K562 (cell line): ENCODE data around the gene GRAMD4. TPM values are rescaled to one million over a fixed set of nuclear protein-coding genes. Genes with fewer than 3 reads are reported as not detected.

Experiments used
- ATAC-seq: fragments of 200-7000 bp; cut with Tn5 transposase; 3 replicates; pipeline ENCODE4 v1.9.1; 2020; ENCODE audit warnings: moderate library complexity
- BruUV-seq: library from RNA; stranded (reverse); fragments of 400-500 nt; replicated peaks from 2 replicates; lab custom pipeline; 2021; lab: Mats Ljungman, UMichigan
- CTCF ChIA-PET: fragments of 300-600 bp; formaldehyde crosslinking; extraction: SDS; loops from one replicate; lab custom pipeline; 2021; ENCODE audit warnings: low intra/inter-chr PET ratio; lab: Yijun Ruan, JAX
- POLR2A ChIA-PET: fragments of 300-600, 350-650 bp; sonication (Branson Sonifier 250); formaldehyde crosslinking; extraction: SDS; loops from one replicate; lab custom pipeline; 2021; ENCODE audit warnings: antibody characterized with exemption, inconsistent platforms; lab: Yijun Ruan, JAX
- DNase-seq, 4 experiments: peaks; one replicate each; pipeline versions ENCODE4 v3.0.0 to v3.0.0-alpha.2; 2011 to 2018; ENCODE audit warnings: low spot score in 3 of 4, mixed read lengths in 3 of 4; ENCODE audit errors: extremely low read depth in 1 of 4
- FAIRE-seq: peaks from 2 replicates; lab custom pipeline; 2011; peaks lifted over from hg19 to GRCh38; lab: Jason Lieb, UNC
- H2AFZ ChIP-seq: 2 replicates; pipeline ENCODE4 v1.6.0; 2011; ENCODE audit warnings: low read depth, low read length, control low read depth, inconsistent platforms
- H3K27ac ChIP-seq: fragments of 200-600 bp; 3 replicates; pipeline ENCODE4 v1.8.0; 2011; ENCODE audit warnings: low read depth, mild to moderate bottlenecking, control low read depth, inconsistent platforms, low read length, moderate library complexity, mixed read lengths; ENCODE audit errors: extremely low read depth
- H3K27me3 ChIP-seq, 2 experiments: fragments of 300-600 bp in 1 of 2; 2 replicates in 1 of 2; 3 replicates in 1 of 2; pipeline versions ENCODE4 v1.6.0 to v1.8.0; 2011; ENCODE audit warnings: inconsistent platforms in 2 of 2, low read length in 2 of 2, mild to moderate bottlenecking in 1 of 2, mixed read lengths in 1 of 2, moderate library complexity in 1 of 2; ENCODE audit not compliant: control insufficient read depth in 2 of 2, insufficient read depth in 2 of 2
- H3K36me3 ChIP-seq: fragments of 300-600 bp; 3 replicates; pipeline ENCODE4 v1.8.0; 2011; ENCODE audit warnings: mild to moderate bottlenecking, low read length, inconsistent platforms; ENCODE audit not compliant: control insufficient read depth, insufficient read depth
- H3K4me1 ChIP-seq, 2 experiments: fragments of 200-600 bp in 1 of 2; replicated peaks in 1 of 2; 2 replicates in 1 of 2; 3 replicates in 1 of 2; pipeline versions ENCODE4 v1.5.1 to v1.8.0; 2011; ENCODE audit warnings: inconsistent platforms in 2 of 2, low read length in 2 of 2, mild to moderate bottlenecking in 1 of 2, mixed read lengths in 1 of 2, moderate library complexity in 1 of 2; ENCODE audit not compliant: control insufficient read depth in 2 of 2, insufficient read depth in 2 of 2
- H3K4me2 ChIP-seq: 2 replicates; pipeline ENCODE4 v1.6.1; 2011; ENCODE audit warnings: low read length, control low read depth, inconsistent platforms, mixed read lengths; ENCODE audit not compliant: insufficient read depth
- H3K4me3 ChIP-seq: fragments of 200-600 bp; sonication (generic), shearing (Covaris generic); 2 replicates; pipeline ENCODE4 v1.5.1; 2016; ENCODE audit warnings: control low read depth, inconsistent platforms
- H3K79me2 ChIP-seq: fragments of 200-600 bp; 3 replicates; pipeline ENCODE4 v1.8.0; 2011; ENCODE audit warnings: low read length, inconsistent platforms; ENCODE audit not compliant: control insufficient read depth, insufficient read depth
- H3K9ac ChIP-seq, 2 experiments: 2 replicates each; pipeline versions ENCODE4 v1.6.0 to v1.6.1; 2011; ENCODE audit warnings: low read depth in 2 of 2, low read length in 2 of 2, control low read depth in 1 of 2, inconsistent platforms in 1 of 2, mild to moderate bottlenecking in 1 of 2, mixed read lengths in 1 of 2; ENCODE audit not compliant: insufficient read depth in 1 of 2
- H3K9me1 ChIP-seq: one replicate; pipeline ENCODE4 v1.6.0; 2011; ENCODE audit warnings: inconsistent platforms, mild to moderate bottlenecking, low read length, moderate library complexity; ENCODE audit not compliant: control insufficient read depth, insufficient read depth
- H3K9me3 ChIP-seq: replicated peaks from 2 replicates; pipeline ENCODE4 v1.5.1; 2011; ENCODE audit warnings: low read depth, low read length, inconsistent platforms; ENCODE audit not compliant: control insufficient read depth, insufficient read depth
- H4K20me1 ChIP-seq: replicated peaks from 2 replicates; pipeline ENCODE4 v1.6.1; 2011; ENCODE audit warnings: low read length, inconsistent platforms, mixed read lengths; ENCODE audit not compliant: control insufficient read depth, insufficient read depth
- BACH1 ChIP-seq: fragments of 200-800 bp; sonication (Bioruptor generic); IDR thresholded peaks from 2 replicates; pipeline ENCODE4 v1.6.1; 2016; ENCODE audit warnings: missing genetic modification characterization, missing compliant biosample characterization
- DIDO1 ChIP-seq: fragments of 450-650 bp; IDR thresholded peaks from 2 replicates; pipeline ENCODE4 v1.6.1; 2016; ENCODE audit warnings: low read depth, missing biosample characterization, missing genetic modification characterization
- ETV5 ChIP-seq: sonication (generic); formaldehyde crosslinking; IDR thresholded peaks from 2 replicates; pipeline ENCODE4 v1.4.0; 2020; ENCODE audit warnings: low read depth, mild to moderate bottlenecking, missing genetic modification reagents
- IFI16 ChIP-seq: fragments of 250-450 bp; sonication (Bioruptor Pico); IDR thresholded peaks from 2 replicates; pipeline ENCODE4 v2.1.2; 2022; ENCODE audit warnings: mild to moderate bottlenecking, inconsistent platforms
- KDM1A ChIP-seq, 2 experiments: fragments of 450-650 bp; IDR thresholded peaks; 2 replicates each; pipeline ENCODE4 v1.6.1; 2016; ENCODE audit warnings: mild to moderate bottlenecking in 2 of 2
- KDM5B ChIP-seq: fragments of 200-600 bp; sonication (generic); IDR thresholded peaks from 2 replicates; pipeline ENCODE4 v1.6.1; 2012; ENCODE audit warnings: low read depth, mild to moderate bottlenecking, moderate library complexity, low read length, control low read depth, inconsistent platforms; ENCODE audit not compliant: insufficient replicate concordance
- MAFK ChIP-seq: IDR thresholded peaks from 2 replicates; pipeline ENCODE4 v1.6.1; 2011; ENCODE audit warnings: low read length, improper control_type of control experiment
- MTA1 ChIP-seq: fragments of 450-650 bp; IDR thresholded peaks from 2 replicates; pipeline ENCODE4 v1.6.1; 2017; ENCODE audit warnings: borderline replicate concordance
- ZNF253 ChIP-seq: fragments of 250-450 bp; sonication (Bioruptor Pico); conservative IDR thresholded peaks from 2 replicates; pipeline ENCODE4 v1.6.1; 2021; ENCODE audit warnings: mild to moderate bottlenecking
- ZNF511 ChIP-seq: sonication (generic); formaldehyde crosslinking; IDR thresholded peaks from 2 replicates; pipeline ENCODE4 v1.8.0; 2022; ENCODE audit warnings: mild to moderate bottlenecking, missing genetic modification reagents
- WGBS: fragments of 100-300 bp; shearing (Covaris generic); methylation state at CpG from one replicate; pipeline ENCODE4 v1.1.6; 2016; ENCODE audit warnings: low coverage, mixed read lengths; ENCODE audit not compliant: insufficient coverage; ENCODE audit errors: missing lambda C conversion rate; 5-methylcytosine and 5-hydroxymethylcytosine counted together
- in situ Hi-C: fragments of 300-500 bp; cut with MboI; formaldehyde crosslinking; loops from 4 replicates; pipeline ENCODE4 v1.15.0; 2018; ENCODE audit warnings: inconsistent platforms, mixed read lengths
- intact Hi-C: fragments of 100-400 bp; cut with micrococcal nuclease; formaldehyde crosslinking; loops from 2 replicates; pipeline ENCODE4 v1.14.2; 2022
- polyA plus RNA-seq, 8 experiments: library from polyadenylated mRNA; depleted of rRNA in 4 of 8; stranded (reverse) in 5 of 8; unstranded in 3 of 8; fragments of >200 nt; fragmentation: Nextera tagmentation in 2 of 8; fragmentation: Illumina TruSeq in 1 of 8; extraction: Ambion mirVana in 2 of 8; extraction: Trizol in 1 of 8; gene quantifications; 2 replicates each; pipeline versions ENCODE4 v1.2.1 to v1.2.3, GENCODE V29; 2011 to 2014; ENCODE audit warnings: inconsistent platforms in 1 of 8, missing spikeins in 1 of 8
- total RNA-seq, 7 experiments: library from RNA; depleted of rRNA in 6 of 7; stranded (reverse); fragments of >200 nt in 6 of 7; fragmentation: Illumina TruSeq in 2 of 7; extraction: Trizol in 2 of 7; gene quantifications; 2 replicates each; pipeline versions ENCODE4 v1.2.1 to v1.2.3, GENCODE V29; 2011 to 2021; ENCODE audit warnings: low replicate concordance in 1 of 7
- TF ChIP-seq, protein P1 (sequence below): sonication (generic); formaldehyde crosslinking; IDR thresholded peaks from 2 replicates; pipeline ENCODE4 v1.8.1; 2023; ENCODE audit warnings: missing genetic modification reagents, mild to moderate bottlenecking, borderline replicate concordance
- TF ChIP-seq, protein P2 (sequence below), 2 experiments: fragments of 450-650 bp in 1 of 2; IDR thresholded peaks; 2 replicates each; pipeline ENCODE4 v1.6.1; 2011 to 2017; ENCODE audit warnings: low read depth in 2 of 2, antibody characterized with exemption in 1 of 2, borderline replicate concordance in 1 of 2, low read length in 1 of 2, mild to moderate bottlenecking in 1 of 2, mixed read lengths in 1 of 2; ENCODE audit not compliant: control insufficient read depth in 1 of 2

The GRAMD4 gene
- total and polyA plus RNA-seq, 9 of the 15 experiments (the other 6 are each of a cell fraction or from before 2014, with no cell fraction given) = 0.18 to 44.8 (median 18.6) TPM

GRCh38 chr22:46593996-46594946 lies 25.9 kb upstream of the GRAMD4 start:
- FAIRE-seq (no peak), DNase-seq (no peak), ATAC-seq (no peak)
- H3K4me2 ChIP-seq = no peak overlapping the region
- no peak overlapping the region for H3K27ac ChIP-seq
- H3K27me3 ChIP-seq = no peaks in the 10 kb centered on the region
- intact Hi-C loops (no loop called here), in situ Hi-C loops (no loop called here)
- no peak overlapping the region for H2AFZ ChIP-seq
- no peaks in the 10 kb centered on the region for H3K9me1 ChIP-seq
- no TSS peak for BruUV-seq
- no peaks in the 10 kb centered on the region for H3K9me3 ChIP-seq
- ChIA-PET CTCF (no interaction called here), POLR2A (interaction anchor here (0.6 kb wide), 1 partner anchor 168 kb away, joined by 3 read pairs; the partner anchor contains the start of gene TBC1D22A)
- H3K79me2 ChIP-seq = peaks cover 47% of the 10 kb centered on the region
- H3K9ac ChIP-seq = no peak overlapping the region
- H3K4me1 ChIP-seq = peaks cover 9 to 46% of the 10 kb centered on the region in 2 experiments; a peak in 4 of 5 replicates
- no peaks in the 10 kb centered on the region for H4K20me1 ChIP-seq
- no peaks in the 10 kb centered on the region for H3K36me3 ChIP-seq
- 92% methylated on average over 2 of the region's 15 CpGs for WGBS
- H3K4me3 ChIP-seq = no peak overlapping the region
- TF ChIP-seq ETV5 (CRISPR knock-in tag) = no peak
- TF ChIP-seq BACH1 (tag) = no peak
- TF ChIP-seq, protein P1, sequence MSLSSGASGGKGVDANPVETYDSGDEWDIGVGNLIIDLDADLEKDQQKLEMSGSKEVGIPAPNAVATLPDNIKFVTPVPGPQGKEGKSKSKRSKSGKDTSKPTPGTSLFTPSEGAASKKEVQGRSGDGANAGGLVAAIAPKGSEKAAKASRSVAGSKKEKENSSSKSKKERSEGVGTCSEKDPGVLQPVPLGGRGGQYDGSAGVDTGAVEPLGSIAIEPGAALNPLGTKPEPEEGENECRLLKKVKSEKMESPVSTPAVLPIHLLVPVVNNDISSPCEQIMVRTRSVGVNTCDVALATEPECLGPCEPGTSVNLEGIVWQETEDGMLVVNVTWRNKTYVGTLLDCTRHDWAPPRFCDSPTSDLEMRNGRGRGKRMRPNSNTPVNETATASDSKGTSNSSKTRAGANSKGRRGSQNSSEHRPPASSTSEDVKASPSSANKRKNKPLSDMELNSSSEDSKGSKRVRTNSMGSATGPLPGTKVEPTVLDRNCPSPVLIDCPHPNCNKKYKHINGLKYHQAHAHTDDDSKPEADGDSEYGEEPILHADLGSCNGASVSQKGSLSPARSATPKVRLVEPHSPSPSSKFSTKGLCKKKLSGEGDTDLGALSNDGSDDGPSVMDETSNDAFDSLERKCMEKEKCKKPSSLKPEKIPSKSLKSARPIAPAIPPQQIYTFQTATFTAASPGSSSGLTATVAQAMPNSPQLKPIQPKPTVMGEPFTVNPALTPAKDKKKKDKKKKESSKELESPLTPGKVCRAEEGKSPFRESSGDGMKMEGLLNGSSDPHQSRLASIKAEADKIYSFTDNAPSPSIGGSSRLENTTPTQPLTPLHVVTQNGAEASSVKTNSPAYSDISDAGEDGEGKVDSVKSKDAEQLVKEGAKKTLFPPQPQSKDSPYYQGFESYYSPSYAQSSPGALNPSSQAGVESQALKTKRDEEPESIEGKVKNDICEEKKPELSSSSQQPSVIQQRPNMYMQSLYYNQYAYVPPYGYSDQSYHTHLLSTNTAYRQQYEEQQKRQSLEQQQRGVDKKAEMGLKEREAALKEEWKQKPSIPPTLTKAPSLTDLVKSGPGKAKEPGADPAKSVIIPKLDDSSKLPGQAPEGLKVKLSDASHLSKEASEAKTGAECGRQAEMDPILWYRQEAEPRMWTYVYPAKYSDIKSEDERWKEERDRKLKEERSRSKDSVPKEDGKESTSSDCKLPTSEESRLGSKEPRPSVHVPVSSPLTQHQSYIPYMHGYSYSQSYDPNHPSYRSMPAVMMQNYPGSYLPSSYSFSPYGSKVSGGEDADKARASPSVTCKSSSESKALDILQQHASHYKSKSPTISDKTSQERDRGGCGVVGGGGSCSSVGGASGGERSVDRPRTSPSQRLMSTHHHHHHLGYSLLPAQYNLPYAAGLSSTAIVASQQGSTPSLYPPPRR (CRISPR knock-in tag) = no peak
- TF ChIP-seq KDM5B = no peak
- no peak for TF ChIP-seq MTA1
- TF ChIP-seq DIDO1 (tag) = no peak
- TF ChIP-seq KDM1A (IDR thresholded peaks at IDR 0.05) = no peak
- TF ChIP-seq MAFK = no peak
- TF ChIP-seq, protein P2, sequence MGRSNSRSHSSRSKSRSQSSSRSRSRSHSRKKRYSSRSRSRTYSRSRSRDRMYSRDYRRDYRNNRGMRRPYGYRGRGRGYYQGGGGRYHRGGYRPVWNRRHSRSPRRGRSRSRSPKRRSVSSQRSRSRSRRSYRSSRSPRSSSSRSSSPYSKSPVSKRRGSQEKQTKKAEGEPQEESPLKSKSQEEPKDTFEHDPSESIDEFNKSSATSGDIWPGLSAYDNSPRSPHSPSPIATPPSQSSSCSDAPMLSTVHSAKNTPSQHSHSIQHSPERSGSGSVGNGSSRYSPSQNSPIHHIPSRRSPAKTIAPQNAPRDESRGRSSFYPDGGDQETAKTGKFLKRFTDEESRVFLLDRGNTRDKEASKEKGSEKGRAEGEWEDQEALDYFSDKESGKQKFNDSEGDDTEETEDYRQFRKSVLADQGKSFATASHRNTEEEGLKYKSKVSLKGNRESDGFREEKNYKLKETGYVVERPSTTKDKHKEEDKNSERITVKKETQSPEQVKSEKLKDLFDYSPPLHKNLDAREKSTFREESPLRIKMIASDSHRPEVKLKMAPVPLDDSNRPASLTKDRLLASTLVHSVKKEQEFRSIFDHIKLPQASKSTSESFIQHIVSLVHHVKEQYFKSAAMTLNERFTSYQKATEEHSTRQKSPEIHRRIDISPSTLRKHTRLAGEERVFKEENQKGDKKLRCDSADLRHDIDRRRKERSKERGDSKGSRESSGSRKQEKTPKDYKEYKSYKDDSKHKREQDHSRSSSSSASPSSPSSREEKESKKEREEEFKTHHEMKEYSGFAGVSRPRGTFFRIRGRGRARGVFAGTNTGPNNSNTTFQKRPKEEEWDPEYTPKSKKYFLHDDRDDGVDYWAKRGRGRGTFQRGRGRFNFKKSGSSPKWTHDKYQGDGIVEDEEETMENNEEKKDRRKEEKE (IDR thresholded peaks at IDR 0.05; ENCODE audit: borderline replicate concordance in 1 of 2, control insufficient read depth in 1 of 2, low read depth in 2 of 2, low read length in 1 of 2) = no peak
- TF ChIP-seq IFI16 (CRISPR knock-in tag) = no peak
- TF ChIP-seq ZNF253 = no peak
- TF ChIP-seq ZNF511 (CRISPR knock-in tag) = no peak
